CD4-positive, alpha-beta T cell treated with Interleukin-6 for 4 hours (primary cell): ENCODE results near the gene CSNK2A1.

ENCODE experiments used
- DNase-seq: peaks from one replicate; pipeline ENCODE4 v3.0.0-alpha.2; 2020; ENCODE audit warnings: mixed read lengths

CSNK2A1 gene

GRCh38 chr20:427849-428657 is 115.5 kb downstream of the CSNK2A1 start:
- DNase-seq, result no peak

- DNase-seq, result no peak
These were observed 116.2 kb downstream of the CSNK2A1 start for GRCh38 chr20:427401-427800.

DNA sequence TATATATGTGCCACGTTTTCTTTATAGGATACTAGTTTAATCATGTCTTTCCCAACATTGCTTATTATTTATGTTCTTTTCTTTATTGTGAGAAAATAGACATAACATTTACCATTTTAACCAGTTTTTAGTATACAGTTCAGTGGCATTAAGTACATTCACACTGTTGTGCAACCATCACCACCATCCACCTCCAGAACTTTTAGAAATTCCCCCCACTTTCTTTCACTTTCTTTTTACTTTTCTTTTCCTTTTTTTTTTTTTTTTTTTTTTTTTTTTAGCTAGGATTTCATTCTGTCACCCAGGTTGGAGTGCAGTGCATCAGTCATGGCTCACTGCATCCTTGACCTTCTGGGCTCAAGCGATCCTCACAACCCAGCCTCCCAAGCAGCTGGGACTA is 117.0 kb downstream of the CSNK2A1 start:
- no peak for DNase-seq
